Activated T-cell treated with anti-CD3 and anti-CD28 coated beads, Interleukin-2, amount 50 U/mL, for 4 hours (primary cell): ENCODE measurements around the gene NTRK3. TPM values are rescaled to one million over a fixed set of nuclear protein-coding genes. Genes with fewer than 3 reads are reported as not detected.

Experiments used
- ATAC-seq, 2 donors: fragments of 200-7000 bp; cut with Tn5 transposase; one replicate each; pipeline ENCODE4 v1.10.0; 2021
- DNase-seq: peaks from one replicate; pipeline ENCODE4 v3.0.0-alpha.2; 2020
- H3K27me3 Mint-ChIP-seq: one replicate; pipeline ENCODE4 v1.8.0; 2021; ENCODE audit warnings: low read depth, mixed read lengths
- H3K36me3 Mint-ChIP-seq: one replicate; pipeline ENCODE4 v1.8.0; 2022; ENCODE audit warnings: mixed read lengths; ENCODE audit not compliant: insufficient read depth
- H3K4me1 Mint-ChIP-seq: one replicate; pipeline ENCODE4 v1.8.0; 2021; ENCODE audit warnings: low read depth, mixed read lengths
- H3K4me3 Mint-ChIP-seq: one replicate; pipeline ENCODE4 v1.8.0; 2021; ENCODE audit warnings: mild to moderate bottlenecking, moderate library complexity, mixed read lengths
- H3K9me3 Mint-ChIP-seq: one replicate; pipeline ENCODE4 v1.8.0; 2021; ENCODE audit warnings: mixed read lengths
- total RNA-seq, 3 donors: library from RNA; stranded (reverse); gene quantifications; one replicate each; pipeline ENCODE4 v1.2.1, GENCODE V29; 2021

Gene NTRK3
- total RNA-seq: 1 to 10 TPM in 1 of 3 donors, under 1 TPM in 1, not detected in 1; 0.18 to 1.7 TPM

DNA sequence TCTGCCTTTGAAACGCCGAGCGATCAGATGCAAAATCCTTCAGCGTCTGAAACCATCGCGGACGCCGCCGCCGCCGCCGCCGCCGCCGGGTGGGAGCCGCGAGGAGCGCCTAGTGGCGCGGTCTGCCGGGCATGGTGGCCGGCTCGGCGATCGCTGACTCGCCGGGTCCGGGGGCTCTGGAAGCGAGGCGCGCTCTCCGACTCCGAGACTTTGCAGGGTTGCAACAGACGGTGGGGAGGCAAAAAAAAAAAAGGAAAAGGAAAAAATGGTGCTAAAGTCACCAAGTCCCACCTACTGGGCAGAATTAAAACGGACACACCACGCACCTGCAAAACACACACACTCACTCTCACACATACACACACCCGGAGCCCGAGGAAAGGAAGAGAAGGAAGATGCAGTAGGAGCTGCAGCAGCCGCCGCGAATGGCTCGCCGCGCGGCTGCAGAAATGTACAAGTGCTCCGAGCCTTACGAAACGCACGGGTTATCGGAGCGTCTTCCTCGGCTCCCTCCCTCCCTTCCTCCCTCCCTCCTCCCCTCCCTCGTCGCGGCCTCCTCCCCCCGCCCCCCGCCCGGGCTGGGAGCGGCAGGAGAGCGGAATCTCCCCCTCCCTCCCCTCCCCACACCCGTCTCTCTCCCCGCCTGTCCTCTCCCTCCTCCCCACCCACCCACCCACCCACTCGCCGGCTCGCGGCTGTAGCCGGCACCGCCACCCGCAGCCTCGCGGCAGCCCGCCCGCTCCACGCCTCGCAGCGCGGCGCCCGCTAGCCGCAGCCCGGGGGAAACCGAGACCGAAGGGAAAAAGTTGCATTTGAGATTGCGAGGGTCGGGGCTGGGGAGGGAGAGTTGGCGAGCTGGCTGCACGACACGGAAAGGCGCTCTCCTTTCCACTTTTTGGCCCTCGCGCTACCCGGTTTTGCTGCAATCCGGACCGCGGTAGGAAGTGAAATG, at the start of gene NTRK3:
TSS of gene NTRK3 (minus strand) at position 461 of the 952 bp plus-strand sequence. CDS start 586 bp downstream, outside the sequence.
- H3K27me3 Mint-ChIP-seq: peaks cover 70% of the 10 kb centered on the region
- no peaks in the 10 kb centered on the region for H3K9me3 Mint-ChIP-seq
- peak within 1 kb of the TSS; percentile 78 for H3K4me3 Mint-ChIP-seq
- DNase-seq (no peak), ATAC-seq (peak in 1 of 2 donors; percentile 25)
- H3K4me1 Mint-ChIP-seq: peaks cover 23% of the 10 kb centered on the region
- no peaks in the 10 kb centered on the region for H3K36me3 Mint-ChIP-seq

DNA sequence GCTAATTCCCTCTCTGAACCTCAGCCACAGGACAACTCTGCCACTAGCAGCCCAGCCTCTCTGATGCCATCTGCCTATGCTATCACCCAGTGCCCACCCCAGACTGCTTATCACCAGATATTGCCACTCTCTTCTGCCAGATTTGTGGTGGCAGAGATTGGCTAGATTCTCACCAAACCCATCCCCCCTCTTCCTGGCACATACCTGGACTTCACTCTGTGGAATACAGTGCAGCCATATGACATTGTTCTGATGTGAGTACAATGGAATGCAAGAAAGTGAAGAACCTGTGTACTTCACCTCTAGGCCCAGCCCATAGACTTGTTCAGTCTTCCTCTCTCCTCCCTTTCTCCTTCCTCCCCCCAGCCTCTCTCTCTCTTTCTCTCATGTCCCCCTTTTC, 46.9 kb upstream of the NTRK3 start:
- DNase-seq: no peak
- no peaks in the 10 kb centered on the region for H3K36me3 Mint-ChIP-seq

DNA sequence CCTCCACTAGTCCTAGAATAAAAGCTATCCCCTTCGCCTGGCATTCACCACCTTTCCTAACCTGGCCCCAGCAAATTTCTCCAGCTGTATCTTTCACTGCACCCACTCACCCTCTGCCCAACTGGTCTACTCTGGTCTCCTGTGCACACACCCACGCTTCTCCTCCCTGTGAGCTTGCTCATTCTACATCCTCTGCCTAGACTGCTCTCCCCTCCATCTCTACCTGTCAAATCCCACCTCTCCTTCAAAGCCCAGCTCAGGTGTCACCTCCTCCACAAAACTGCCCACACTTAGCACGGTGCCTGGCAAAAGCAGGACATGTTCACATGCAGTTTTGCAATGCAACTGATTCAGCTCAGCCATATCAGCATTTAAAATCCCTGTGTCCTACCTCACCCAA, 45.8 kb upstream of the NTRK3 start:
- ATAC-seq (no peak), DNase-seq (no peak)
- no peaks in the 10 kb centered on the region for H3K4me1 Mint-ChIP-seq
- no peaks in the 10 kb centered on the region for H3K36me3 Mint-ChIP-seq
- H3K27me3 Mint-ChIP-seq: peaks cover 9% of the 10 kb centered on the region
- no peak overlapping the region for H3K4me3 Mint-ChIP-seq
- no peaks in the 10 kb centered on the region for H3K9me3 Mint-ChIP-seq

More for the DNA sequence above, 46.9 kb upstream of the NTRK3 start:
- Mint-ChIP-seq H3K27me3 (peaks cover 6% of the 10 kb centered on the region), H3K4me3 (no peak overlapping the region), H3K4me1 (no peaks in the 10 kb centered on the region), H3K9me3 (no peaks in the 10 kb centered on the region)
- no peak for ATAC-seq

DNA sequence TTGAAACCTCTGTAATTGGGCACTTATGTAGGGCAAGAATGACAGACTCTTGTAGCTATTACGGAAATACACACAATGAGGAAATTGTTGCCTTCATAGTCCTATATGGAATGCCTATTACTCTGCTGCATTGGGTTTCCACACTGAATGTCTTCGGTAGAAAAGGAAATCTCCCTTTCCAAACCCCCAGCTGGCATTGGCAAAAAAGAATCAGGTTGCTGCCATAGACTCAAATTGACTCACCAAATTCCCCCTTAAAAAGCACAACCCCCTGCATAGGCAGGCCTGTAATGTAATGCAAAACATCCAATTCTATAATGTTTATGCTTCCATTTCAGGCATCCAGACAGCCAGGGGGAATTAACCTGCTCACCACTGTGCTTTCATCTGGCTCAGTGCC, 44.8 kb upstream of the NTRK3 start:
- ATAC-seq (no peak), DNase-seq (no peak)
- Mint-ChIP-seq H3K4me3 (no peak overlapping the region), H3K36me3 (no peaks in the 10 kb centered on the region), H3K27me3 (peaks cover 12% of the 10 kb centered on the region), H3K4me1 (no peaks in the 10 kb centered on the region), H3K9me3 (no peaks in the 10 kb centered on the region)

DNA sequence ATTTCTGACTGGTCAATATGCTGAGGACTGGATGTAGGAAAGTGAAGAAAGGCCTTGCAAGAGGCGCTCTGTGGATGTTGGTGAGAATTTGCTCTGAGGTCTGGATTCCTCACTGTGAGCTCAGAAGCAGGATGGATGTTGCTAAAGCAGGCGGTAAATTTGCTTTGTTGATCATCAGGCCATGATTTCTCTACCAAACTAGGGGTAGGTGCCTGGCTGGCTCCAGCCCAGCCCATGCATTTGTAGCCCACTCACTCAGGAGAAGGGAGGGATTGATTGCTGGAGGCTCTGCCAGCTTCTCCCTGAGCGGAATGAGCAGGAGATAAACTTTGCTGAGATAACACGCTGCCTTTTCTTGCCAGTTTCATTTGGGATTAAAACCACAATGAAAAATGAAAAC, 44.3 kb upstream of the NTRK3 start:
- no peak for ATAC-seq
- Mint-ChIP-seq H3K4me1 (no peaks in the 10 kb centered on the region), H3K36me3 (no peaks in the 10 kb centered on the region), H3K9me3 (no peaks in the 10 kb centered on the region), H3K4me3 (no peak overlapping the region), H3K27me3 (peaks cover 12% of the 10 kb centered on the region)
- DNase-seq: no peak

DNA sequence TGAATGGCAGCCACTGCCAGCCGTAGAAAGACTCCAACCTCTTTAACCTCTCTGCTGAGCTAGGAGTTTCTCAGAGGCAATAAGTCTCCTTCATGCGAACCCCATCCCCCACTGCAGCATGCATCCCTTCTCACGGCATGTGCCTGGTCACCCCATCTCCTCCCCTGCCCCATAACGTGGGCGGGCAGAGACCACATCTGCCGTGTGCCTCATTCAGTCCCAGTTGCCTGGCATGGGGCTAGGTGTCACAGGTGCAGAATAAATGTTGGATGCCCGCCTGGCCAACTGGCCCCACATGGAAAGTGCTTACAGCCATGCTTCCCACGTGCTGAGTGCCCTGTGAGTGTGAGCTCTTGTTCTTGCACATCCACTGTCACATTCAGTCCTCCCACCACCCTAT, 43.5 kb upstream of the NTRK3 start:
- Mint-ChIP-seq H3K36me3 (no peaks in the 10 kb centered on the region), H3K9me3 (no peaks in the 10 kb centered on the region), H3K27me3 (peaks cover 15% of the 10 kb centered on the region), H3K4me3 (no peak overlapping the region), H3K4me1 (no peaks in the 10 kb centered on the region)
- no peak for ATAC-seq
- DNase-seq: no peak

DNA sequence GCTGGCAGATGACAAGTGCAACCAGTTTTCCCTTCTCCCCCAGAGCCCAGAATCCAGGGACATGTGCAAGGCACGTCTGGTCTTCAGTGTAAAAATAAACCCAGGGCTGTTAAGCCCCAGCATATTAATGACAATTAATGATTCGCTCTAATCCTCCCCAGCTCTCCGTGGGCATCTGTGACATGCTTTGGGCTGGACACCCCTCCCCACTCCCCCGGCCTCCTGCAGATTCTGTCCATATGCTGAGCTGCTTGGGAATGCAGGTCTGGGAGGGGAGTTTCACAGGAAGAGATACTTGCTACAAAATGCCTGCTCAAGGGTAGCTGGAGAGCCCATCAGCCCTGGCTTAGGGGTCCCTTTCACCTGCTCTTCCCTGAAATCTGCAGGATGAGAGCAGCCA, 43.0 kb upstream of the NTRK3 start:
- H3K4me1 Mint-ChIP-seq: no peaks in the 10 kb centered on the region
- H3K9me3 Mint-ChIP-seq: no peaks in the 10 kb centered on the region

DNA sequence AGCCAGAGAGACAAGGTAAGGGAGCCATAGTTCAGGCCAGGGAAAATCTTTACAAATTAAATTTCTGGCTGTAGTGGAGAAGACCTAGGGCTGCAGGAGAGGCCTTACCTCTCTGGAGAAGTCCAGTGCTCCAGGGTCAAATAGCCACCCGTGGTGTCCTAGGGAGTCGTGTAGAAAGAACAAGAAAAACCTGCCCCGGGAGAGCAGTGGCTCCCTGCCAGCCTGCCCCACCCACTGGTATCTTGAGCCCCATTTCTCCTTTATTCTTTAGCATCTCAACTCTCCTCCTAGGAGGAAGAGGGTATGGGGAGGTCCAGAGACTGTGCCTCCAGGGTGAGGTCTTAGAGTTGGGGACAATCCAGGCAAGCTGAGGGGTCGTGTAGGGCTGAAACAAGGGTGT, 32.1 kb upstream of the NTRK3 start:
- Mint-ChIP-seq H3K4me1 (no peaks in the 10 kb centered on the region), H3K9me3 (no peaks in the 10 kb centered on the region), H3K27me3 (peaks cover 39% of the 10 kb centered on the region), H3K36me3 (no peaks in the 10 kb centered on the region), H3K4me3 (no peak overlapping the region)
- ATAC-seq (no peak), DNase-seq (no peak)

More for the DNA sequence above, 43.0 kb upstream of the NTRK3 start:
- Mint-ChIP-seq H3K4me3 (no peak overlapping the region), H3K36me3 (no peaks in the 10 kb centered on the region), H3K27me3 (peaks cover 13% of the 10 kb centered on the region)
- ATAC-seq (no peak), DNase-seq (no peak)

DNA sequence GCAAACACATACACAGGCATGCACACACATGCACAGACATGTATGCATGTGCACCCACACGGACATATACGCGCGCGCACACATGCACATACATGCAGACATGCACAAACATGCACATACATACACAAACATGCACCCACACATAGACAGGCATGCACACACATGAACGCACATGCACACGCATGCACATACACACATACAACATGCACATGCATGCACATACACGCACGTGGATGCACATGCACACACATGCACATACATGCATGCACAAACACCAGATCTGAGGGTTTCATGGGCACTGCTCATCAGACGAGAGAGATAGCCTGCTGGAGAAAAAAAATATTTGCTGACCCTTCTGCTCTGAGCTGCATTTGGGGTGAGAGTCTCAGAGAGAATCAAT, 31.7 kb upstream of the NTRK3 start:
- no peaks in the 10 kb centered on the region for H3K4me1 Mint-ChIP-seq
- ATAC-seq (no peak), DNase-seq (no peak)
- H3K4me3 Mint-ChIP-seq: no peak overlapping the region
- H3K27me3 Mint-ChIP-seq: peaks cover 43% of the 10 kb centered on the region
- no peaks in the 10 kb centered on the region for H3K36me3 Mint-ChIP-seq
- H3K9me3 Mint-ChIP-seq: no peaks in the 10 kb centered on the region

DNA sequence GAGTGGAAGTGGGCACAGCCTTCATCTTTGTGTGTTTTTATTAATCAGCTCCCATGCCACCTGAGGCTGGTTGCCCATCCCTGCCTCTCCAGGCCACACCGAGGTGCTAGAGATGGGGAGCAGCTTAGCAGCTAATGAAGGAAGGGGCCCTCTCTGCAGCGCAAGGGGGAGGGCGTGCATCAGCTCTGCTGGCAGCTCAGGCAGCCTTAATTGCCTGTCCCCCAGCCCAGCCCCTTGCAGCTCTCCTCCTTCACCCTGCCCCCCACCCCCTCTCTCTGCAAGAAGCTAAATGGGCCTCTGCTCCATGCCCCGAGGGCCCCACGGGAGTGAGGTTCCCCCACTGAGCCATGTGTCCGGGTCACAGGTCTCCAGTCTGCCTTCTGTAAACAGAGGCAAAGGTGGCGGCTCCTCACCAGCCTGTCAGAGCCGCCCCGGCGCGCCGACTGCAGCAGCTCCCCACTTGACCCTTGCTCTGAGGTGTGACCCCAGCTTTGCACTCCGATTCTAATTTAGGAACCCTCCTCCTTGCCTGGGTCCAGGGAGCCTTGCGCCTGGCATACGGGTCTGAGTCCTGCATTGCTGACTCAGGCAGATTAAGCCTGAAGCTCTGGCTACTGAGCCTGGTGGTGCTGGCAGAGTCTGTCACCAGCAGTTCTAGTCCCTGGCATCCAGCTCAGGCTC, 27.9 kb upstream of the NTRK3 start:
- DNase-seq (no peak), ATAC-seq (no peak)
- H3K36me3 Mint-ChIP-seq: no peaks in the 10 kb centered on the region
- no peak overlapping the region for H3K4me3 Mint-ChIP-seq
- no peaks in the 10 kb centered on the region for H3K9me3 Mint-ChIP-seq
- no peaks in the 10 kb centered on the region for H3K4me1 Mint-ChIP-seq
- peaks cover 54% of the 10 kb centered on the region for H3K27me3 Mint-ChIP-seq

DNA sequence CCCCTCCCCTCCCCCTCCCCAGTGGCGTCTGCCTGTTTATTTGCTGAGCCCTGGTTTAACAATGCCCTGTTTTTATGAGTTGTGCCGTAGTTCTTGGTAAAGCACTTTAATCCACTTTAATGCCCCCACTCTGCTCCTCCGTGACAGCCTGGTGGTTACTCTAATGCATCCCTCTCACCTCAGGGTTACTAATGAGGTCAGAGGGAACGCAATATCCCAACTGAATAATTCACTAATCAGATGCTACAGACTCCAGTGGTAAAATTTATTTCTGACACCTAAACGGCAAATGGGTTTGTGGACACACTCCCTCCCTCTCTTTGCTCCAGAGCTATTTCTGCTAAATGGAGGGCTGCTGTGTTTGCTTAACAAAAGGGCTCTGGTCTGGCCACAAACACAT, 26.1 kb upstream of the NTRK3 start:
- no peak for ATAC-seq
- Mint-ChIP-seq H3K4me1 (no peaks in the 10 kb centered on the region), H3K27me3 (peaks cover 51% of the 10 kb centered on the region), H3K9me3 (no peaks in the 10 kb centered on the region), H3K4me3 (no peak overlapping the region), H3K36me3 (no peaks in the 10 kb centered on the region)
- DNase-seq: no peak

DNA sequence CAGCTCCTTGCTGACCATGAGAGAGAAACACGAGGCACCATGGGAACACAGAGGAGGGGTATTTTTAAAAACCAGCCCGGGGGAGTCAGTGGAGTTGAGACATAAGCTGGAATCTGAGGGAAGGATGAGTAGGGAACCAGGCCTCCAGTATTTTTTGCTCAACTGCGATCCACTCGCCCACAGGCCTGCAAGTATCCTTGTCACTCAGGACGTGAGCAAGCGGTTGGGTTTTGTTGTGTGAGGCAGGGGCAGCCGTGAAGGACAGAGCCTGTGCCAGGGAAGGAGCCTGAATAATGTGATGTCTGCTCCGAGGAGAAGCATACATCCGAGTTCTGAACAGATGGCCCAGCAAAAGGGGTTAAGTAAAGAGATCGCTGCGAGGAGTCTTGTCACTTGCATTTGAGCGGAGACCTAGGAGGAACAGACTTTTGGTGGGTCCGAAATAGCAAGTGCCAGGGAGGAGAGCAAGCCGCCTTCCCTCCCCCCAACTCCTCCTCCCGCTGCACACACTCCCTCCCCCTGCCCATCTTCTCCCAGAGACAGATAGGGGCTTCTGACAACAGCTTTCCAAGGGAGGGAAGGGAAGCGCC, 20.4 kb upstream of the NTRK3 start:
- Mint-ChIP-seq H3K4me3 (no peak overlapping the region), H3K27me3 (peaks cover 12% of the 10 kb centered on the region), H3K9me3 (no peaks in the 10 kb centered on the region), H3K36me3 (no peaks in the 10 kb centered on the region), H3K4me1 (no peaks in the 10 kb centered on the region)
- DNase-seq (no peak), ATAC-seq (no peak)

DNA sequence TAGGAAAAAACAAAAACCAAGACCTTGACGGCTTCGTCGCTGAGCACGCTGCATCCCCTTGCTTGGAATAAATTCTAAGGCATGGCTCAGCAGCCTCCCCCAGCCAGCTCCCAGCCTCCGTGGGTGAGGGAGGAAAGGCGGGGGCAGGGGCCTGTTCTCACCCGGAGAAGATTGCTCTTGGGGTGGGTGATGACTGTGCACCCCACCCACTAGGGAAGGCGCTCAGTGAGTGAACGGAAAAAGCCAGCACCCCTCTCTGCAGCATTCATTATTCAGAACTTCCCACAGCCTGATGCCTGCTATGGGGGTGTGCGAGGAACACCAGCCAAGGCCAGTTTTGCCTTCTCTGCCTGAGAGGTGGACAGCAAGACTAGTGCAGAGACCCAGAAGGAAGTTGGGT, 19.3 kb upstream of the NTRK3 start:
- Mint-ChIP-seq H3K9me3 (no peaks in the 10 kb centered on the region), H3K27me3 (peaks cover 11% of the 10 kb centered on the region), H3K4me1 (no peaks in the 10 kb centered on the region), H3K36me3 (no peaks in the 10 kb centered on the region), H3K4me3 (no peak overlapping the region)
- DNase-seq: no peak
- no peak for ATAC-seq

DNA sequence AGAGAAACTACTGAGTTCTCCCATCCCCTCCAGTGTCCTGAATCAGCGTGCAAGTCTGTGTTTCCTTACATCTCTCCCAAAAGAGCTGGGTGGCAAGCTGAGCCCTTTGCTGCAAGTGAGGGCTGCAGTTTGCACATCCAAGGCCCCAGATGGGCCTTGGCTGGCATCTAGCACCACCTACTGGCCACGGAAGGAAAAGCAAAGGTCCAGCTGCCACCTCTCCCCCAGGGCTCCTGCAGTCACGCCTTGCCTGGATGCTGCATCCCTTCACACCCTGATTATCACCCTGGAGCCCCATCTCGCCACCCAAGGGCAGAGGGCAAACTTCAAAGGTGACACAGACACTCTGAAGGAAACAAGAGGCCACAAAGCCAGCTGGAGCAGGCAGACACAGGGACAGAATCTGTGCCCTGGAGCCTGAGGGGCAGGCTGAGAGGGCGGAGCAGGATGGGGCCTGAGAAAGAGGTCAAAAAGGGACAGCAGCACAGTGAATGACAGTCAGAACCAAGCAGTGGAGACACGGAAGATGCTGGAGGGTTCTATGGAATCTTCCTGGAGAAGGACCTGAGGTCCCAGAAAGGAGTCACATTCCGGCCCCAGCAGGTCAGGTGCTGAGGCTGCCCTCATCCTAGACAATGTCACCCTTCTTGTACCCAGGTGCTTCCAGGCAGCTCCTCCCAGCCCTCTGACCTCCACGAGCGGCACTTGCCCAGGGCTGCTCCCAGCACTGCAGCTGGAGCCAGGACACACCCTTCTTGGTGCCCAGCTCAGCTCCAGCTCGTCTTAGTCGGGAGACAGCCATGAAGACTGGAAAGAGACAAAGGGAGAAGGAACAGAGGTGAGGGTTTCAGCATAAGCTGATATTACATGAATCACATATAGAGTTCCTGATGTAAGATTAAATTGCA, 18.3 kb upstream of the NTRK3 start:
- no peak overlapping the region for H3K4me3 Mint-ChIP-seq
- ATAC-seq (peak; percentile 56 to 61), DNase-seq (peak; percentile 37)
- H3K9me3 Mint-ChIP-seq: no peaks in the 10 kb centered on the region
- H3K4me1 Mint-ChIP-seq: no peaks in the 10 kb centered on the region
- peaks cover 12% of the 10 kb centered on the region for H3K27me3 Mint-ChIP-seq
- no peaks in the 10 kb centered on the region for H3K36me3 Mint-ChIP-seq
